ENCODE measurements around the gene LCE2B. TPM values are rescaled to one million over a fixed set of nuclear protein-coding genes. Genes with fewer than 3 reads are reported as not detected.
"Not testable (repeated sequence)": the region's sequence is repeated elsewhere in the genome, so short reads cannot be mapped to it uniquely, and the experiment has no call there.

The LCE2B gene, protein sequence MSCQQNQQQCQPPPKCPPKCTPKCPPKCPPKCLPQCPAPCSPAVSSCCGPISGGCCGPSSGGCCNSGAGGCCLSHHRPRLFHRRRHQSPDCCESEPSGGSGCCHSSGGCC
- not detected for total RNA-seq

DNA sequence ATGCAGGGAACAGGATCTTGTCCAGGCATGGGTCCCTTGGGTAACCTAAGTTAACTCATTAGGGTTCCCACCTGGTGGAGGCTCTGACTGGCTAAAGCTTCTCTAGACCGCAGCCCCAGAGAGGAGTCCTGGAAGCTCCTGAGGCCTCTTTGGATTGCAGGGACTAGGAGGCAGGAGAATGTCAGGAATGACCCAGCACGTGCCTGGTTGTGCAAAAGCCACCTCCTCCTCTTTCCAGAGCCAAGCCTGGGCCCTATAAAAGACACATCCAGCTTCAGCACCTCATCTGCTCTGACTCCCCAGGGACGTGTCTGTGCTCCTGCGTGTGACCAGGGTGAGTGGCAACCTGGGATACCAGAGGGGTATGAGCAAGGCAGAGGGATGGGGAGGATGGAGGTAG is at the start of gene LCE2B:
TSS of gene LCE2B (plus strand) at position 301 of the 400 bp plus-strand sequence. CDS start 721 bp downstream, outside the sequence.
- H3K4me3 Mint-ChIP-seq; H3K9me3 Mint-ChIP-seq (ENCODE audit: insufficient read depth); H3K27ac Mint-ChIP-seq; H3K4me1 Mint-ChIP-seq (ENCODE audit: low read depth); POLR2A ChIA-PET; H3K36me3 Mint-ChIP-seq (ENCODE audit: low read depth); DNase-seq; H3K27me3 Mint-ChIP-seq (ENCODE audit: low read depth); ATAC-seq; CTCF ChIA-PET: not testable (repeated sequence)

DNA sequence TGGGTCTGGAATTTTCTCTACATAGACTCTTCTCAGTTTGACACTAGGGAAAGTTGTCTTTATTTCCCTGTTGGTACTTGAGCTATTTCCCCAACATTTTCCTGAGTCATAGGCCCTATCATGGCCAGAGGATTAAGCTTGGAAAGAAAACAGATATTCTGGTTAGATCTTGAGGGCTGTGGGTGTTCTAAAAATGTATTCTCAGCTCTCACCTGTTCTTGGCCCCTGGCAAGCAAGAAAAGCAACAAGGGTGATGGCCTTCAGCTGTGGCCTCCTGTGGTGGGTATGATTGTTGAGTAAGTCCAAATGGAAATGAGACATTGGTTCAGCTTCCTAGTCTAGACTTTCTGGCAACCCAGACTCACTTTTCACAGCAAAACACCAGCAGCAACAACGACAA is 45.6 kb upstream of the LCE2B start:
- H3K4me3 Mint-ChIP-seq = no peak overlapping the region
- no peaks in the 10 kb centered on the region for H3K9me3 Mint-ChIP-seq (ENCODE audit: insufficient read depth)
- no peaks in the 10 kb centered on the region for H3K4me1 Mint-ChIP-seq (ENCODE audit: low read depth)
- ChIA-PET CTCF (no interaction called here), POLR2A (no interaction called here)
- peaks cover 3% of the 10 kb centered on the region for H3K27me3 Mint-ChIP-seq (ENCODE audit: low read depth)
- DNase-seq (no peak), ATAC-seq (no peak)
- no peak overlapping the region for H3K27ac Mint-ChIP-seq
- no peaks in the 10 kb centered on the region for H3K36me3 Mint-ChIP-seq (ENCODE audit: low read depth)

GRCh38 chr1:152643945-152644344 is 42.0 kb upstream of the LCE2B start:
- Mint-ChIP-seq H3K4me3 (no peak overlapping the region), H3K4me1 (ENCODE audit: low read depth) (no peaks in the 10 kb centered on the region), H3K27ac (no peak overlapping the region), H3K27me3 (ENCODE audit: low read depth) (peaks cover 4% of the 10 kb centered on the region), H3K9me3 (ENCODE audit: insufficient read depth) (no peaks in the 10 kb centered on the region), H3K36me3 (ENCODE audit: low read depth) (no peaks in the 10 kb centered on the region)
- DNase-seq = no peak
- ATAC-seq = no peak
- ChIA-PET POLR2A (no interaction called here), CTCF (interaction anchor here (2.5 kb wide), 1 partner anchor 10 kb away, joined by 12 read pairs; no protein-coding TSS in a partner anchor)

- CTCF ChIA-PET = no interaction called here
- ATAC-seq (no peak), DNase-seq (no peak)
- no peaks in the 10 kb centered on the region for H3K4me1 Mint-ChIP-seq (ENCODE audit: low read depth)
- H3K9me3 Mint-ChIP-seq (ENCODE audit: insufficient read depth) = no peaks in the 10 kb centered on the region
- no peak overlapping the region for H3K27ac Mint-ChIP-seq
- no peaks in the 10 kb centered on the region for H3K36me3 Mint-ChIP-seq (ENCODE audit: low read depth)
- H3K27me3 Mint-ChIP-seq (ENCODE audit: low read depth) = peaks cover 5% of the 10 kb centered on the region
- no peak overlapping the region for H3K4me3 Mint-ChIP-seq
- POLR2A ChIA-PET = no interaction called here
Observed at GRCh38 chr1:152645146-152645545, 40.8 kb upstream of the LCE2B start.

DNA sequence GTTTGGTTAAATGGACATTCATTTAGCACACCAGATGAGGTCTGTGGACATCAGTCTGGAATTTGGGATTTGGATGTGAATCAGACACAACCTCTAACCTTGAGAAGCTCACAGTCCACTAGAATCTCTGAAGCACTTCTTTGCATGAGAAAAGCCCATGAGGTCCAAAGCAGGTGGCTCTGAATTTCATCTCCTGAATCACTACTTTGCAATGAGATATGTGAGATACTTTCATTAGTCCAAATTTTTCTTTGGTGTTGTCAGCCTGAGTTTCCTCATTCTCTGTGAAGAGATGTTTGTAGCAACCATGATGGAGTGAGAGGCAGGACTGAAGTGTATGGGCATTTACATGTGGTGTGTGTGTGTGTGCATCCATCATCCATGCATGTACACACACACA is 39.3 kb upstream of the LCE2B start:
- ChIA-PET POLR2A (no interaction called here), CTCF (no interaction called here)
- DNase-seq (no peak), ATAC-seq (no peak)
- H3K4me1 Mint-ChIP-seq (ENCODE audit: low read depth) = no peaks in the 10 kb centered on the region
- H3K4me3 Mint-ChIP-seq = no peak overlapping the region
- no peaks in the 10 kb centered on the region for H3K36me3 Mint-ChIP-seq (ENCODE audit: low read depth)
- no peaks in the 10 kb centered on the region for H3K9me3 Mint-ChIP-seq (ENCODE audit: insufficient read depth)
- peaks cover 12% of the 10 kb centered on the region for H3K27me3 Mint-ChIP-seq (ENCODE audit: low read depth)
- no peak overlapping the region for H3K27ac Mint-ChIP-seq

GRCh38 chr1:152654110-152654509 is 31.8 kb upstream of the LCE2B start:
- peaks cover 22% of the 10 kb centered on the region for H3K27me3 Mint-ChIP-seq (ENCODE audit: low read depth)

DNA sequence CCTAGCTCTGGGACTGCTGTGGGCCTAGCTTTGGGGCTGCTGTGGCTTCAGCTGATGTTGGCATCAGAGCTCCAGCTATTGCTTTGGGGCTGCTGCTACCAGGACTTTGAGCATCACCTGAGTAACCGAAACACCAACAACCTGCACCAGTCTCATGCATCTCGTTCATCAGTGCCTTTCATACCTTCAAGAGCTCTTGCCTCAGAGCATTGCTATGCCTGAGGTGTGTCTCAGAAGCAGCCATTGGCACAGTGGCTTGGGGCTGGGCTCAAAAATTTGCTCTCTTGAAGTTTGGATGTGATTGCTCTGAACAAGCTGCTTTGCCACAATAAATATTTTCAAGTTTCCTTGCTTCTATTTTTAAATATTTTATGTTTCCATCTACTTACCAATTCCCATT is 29.5 kb upstream of the LCE2B start:
- Mint-ChIP-seq H3K4me3 (no peak overlapping the region), H3K36me3 (ENCODE audit: low read depth) (no peaks in the 10 kb centered on the region), H3K4me1 (ENCODE audit: low read depth) (peaks cover 3% of the 10 kb centered on the region), H3K27ac (no peak overlapping the region), H3K9me3 (ENCODE audit: insufficient read depth) (no peaks in the 10 kb centered on the region), H3K27me3 (ENCODE audit: low read depth) (peaks cover 22% of the 10 kb centered on the region)
- ChIA-PET CTCF (interaction anchor here (1.3 kb wide), 1 partner anchor 197 kb away, joined by 3 read pairs; no protein-coding TSS in a partner anchor), POLR2A (no interaction called here)
- DNase-seq = no peak
- no peak for ATAC-seq

More at GRCh38 chr1:152654110-152654509, 31.8 kb upstream of the LCE2B start:
- CTCF ChIA-PET = interaction anchor here (0.7 to 2.0 kb wide), 9 partner anchors 10 to 575 kb away, joined by 3 to 16 read pairs (median 3); partner anchors contain the start of gene LCE2D
- no peak overlapping the region for H3K27ac Mint-ChIP-seq
- no peak overlapping the region for H3K4me3 Mint-ChIP-seq
- ATAC-seq = peak; percentile 61
- peaks cover 3% of the 10 kb centered on the region for H3K4me1 Mint-ChIP-seq (ENCODE audit: low read depth)
- no peaks in the 10 kb centered on the region for H3K9me3 Mint-ChIP-seq (ENCODE audit: insufficient read depth)
- POLR2A ChIA-PET = interaction anchor here (0.5 kb wide), 1 partner anchor 110 kb away, joined by 3 read pairs; no protein-coding TSS in a partner anchor
- H3K36me3 Mint-ChIP-seq (ENCODE audit: low read depth) = no peaks in the 10 kb centered on the region
- DNase-seq = peak; percentile 71

- DNase-seq = no peak
- H3K36me3 Mint-ChIP-seq (ENCODE audit: low read depth) = no peaks in the 10 kb centered on the region
- ChIA-PET CTCF (no interaction called here), POLR2A (no interaction called here)
- H3K4me3 Mint-ChIP-seq = no peak overlapping the region
- H3K27me3 Mint-ChIP-seq (ENCODE audit: low read depth) = peaks cover 15% of the 10 kb centered on the region
- no peak for ATAC-seq
- H3K9me3 Mint-ChIP-seq (ENCODE audit: insufficient read depth) = no peaks in the 10 kb centered on the region
- H3K27ac Mint-ChIP-seq = no peak overlapping the region
- peaks cover 3% of the 10 kb centered on the region for H3K4me1 Mint-ChIP-seq (ENCODE audit: low read depth)
Observed at GRCh38 chr1:152657677-152658076, 28.2 kb upstream of the LCE2B start.

GRCh38 chr1:152658649-152659048 is 27.3 kb upstream of the LCE2B start:
- Mint-ChIP-seq H3K36me3 (ENCODE audit: low read depth) (no peaks in the 10 kb centered on the region), H3K27ac (no peak overlapping the region), H3K4me3 (no peak overlapping the region), H3K9me3 (ENCODE audit: insufficient read depth) (no peaks in the 10 kb centered on the region), H3K4me1 (ENCODE audit: low read depth) (peaks cover 3% of the 10 kb centered on the region), H3K27me3 (ENCODE audit: low read depth) (peaks cover 14% of the 10 kb centered on the region)
- POLR2A ChIA-PET = no interaction called here
- ATAC-seq (no peak), DNase-seq (no peak)
- CTCF ChIA-PET = no interaction called here

DNA sequence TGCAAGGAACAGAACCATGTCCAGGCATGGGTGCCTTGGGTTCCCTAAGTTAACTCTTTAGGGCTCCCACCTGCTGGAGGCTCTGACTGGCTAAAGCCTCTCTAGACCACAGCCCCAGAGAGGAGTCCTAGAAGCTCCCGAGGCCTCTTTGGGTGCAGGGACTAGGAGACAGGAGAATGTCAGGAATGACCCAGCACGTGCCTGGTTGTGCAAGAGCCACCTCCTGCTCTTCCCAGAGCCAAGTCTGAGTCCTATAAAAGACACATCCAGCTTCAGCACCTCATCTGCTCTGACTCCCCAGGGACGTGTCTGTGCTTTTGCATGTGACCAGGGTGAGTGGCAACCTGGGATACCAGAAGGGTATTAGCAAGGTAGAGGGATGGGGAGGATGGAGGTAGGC is 22.8 kb upstream of the LCE2B start, which contains the start of gene LCE2D:
TSS of gene LCE2D (plus strand) at position 283 of the 400 bp plus-strand sequence. CDS start 726 bp downstream, outside the sequence.
- Mint-ChIP-seq H3K27ac (no peak within 1 kb of the TSS), H3K9me3 (ENCODE audit: insufficient read depth) (no peaks in the 10 kb centered on the region), H3K4me1 (ENCODE audit: low read depth) (no peaks in the 10 kb centered on the region), H3K4me3 (no peak within 1 kb of the TSS), H3K36me3 (ENCODE audit: low read depth) (no peaks in the 10 kb centered on the region), H3K27me3 (ENCODE audit: low read depth) (peaks cover 10% of the 10 kb centered on the region)
- ChIA-PET POLR2A (no interaction called here), CTCF (interaction anchor here (3.8 kb wide), 1 partner anchor 9 kb away, joined by 16 read pairs; no protein-coding TSS in a partner anchor)
- DNase-seq = no peak
- ATAC-seq = no peak

DNA sequence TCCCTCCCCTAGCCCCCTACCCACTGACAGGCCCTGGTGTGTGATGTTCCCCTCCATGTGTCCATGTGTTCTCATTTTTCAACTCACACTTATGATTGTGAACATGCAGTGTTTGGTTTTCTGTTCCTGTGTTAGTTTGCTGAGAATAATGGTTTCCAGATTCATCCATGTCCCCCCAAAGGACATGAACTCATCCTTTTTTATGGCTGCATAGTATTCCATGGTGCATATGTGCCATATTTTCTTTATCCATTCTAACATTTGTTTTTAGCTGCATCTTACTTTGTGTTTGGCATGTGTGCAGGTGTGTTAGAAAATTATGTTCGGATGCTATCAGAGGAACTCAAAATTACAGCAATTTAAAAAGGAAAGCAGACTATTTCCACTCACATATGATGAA is 19.8 kb upstream of the LCE2B start:
- H3K4me3 Mint-ChIP-seq, CTCF ChIA-PET: not testable (repeated sequence)

DNA sequence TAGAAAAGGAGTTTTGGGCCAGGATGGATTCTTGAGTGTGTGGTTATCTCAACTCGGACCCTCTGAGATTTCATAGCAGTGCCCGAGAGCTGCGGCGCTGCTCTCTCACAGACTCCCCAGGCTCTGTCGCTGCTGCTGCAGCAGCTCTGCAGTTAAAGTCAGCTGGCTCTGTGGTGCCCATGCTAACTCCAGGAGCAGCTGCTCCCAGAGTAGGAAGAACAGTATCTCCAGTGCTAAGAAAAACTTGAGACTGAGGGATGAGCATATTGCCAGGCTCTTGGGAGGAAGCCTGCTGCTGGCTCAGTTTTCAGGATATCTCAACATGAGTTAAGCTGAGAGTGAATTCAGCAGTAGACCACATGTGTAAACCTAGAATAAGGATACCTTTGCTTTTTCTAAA is 18.3 kb upstream of the LCE2B start:
- no peaks in the 10 kb centered on the region for H3K36me3 Mint-ChIP-seq (ENCODE audit: low read depth)
- H3K4me3 Mint-ChIP-seq = no peak overlapping the region
- ChIA-PET POLR2A (no interaction called here), CTCF (no interaction called here)
- no peaks in the 10 kb centered on the region for H3K4me1 Mint-ChIP-seq (ENCODE audit: low read depth)
- ATAC-seq (no peak), DNase-seq (no peak)
- peaks cover 7% of the 10 kb centered on the region for H3K27me3 Mint-ChIP-seq (ENCODE audit: low read depth)
- no peaks in the 10 kb centered on the region for H3K9me3 Mint-ChIP-seq (ENCODE audit: insufficient read depth)
- no peak overlapping the region for H3K27ac Mint-ChIP-seq

More for the DNA sequence above, 19.8 kb upstream of the LCE2B start:
- H3K27me3 Mint-ChIP-seq (ENCODE audit: low read depth); DNase-seq; H3K9me3 Mint-ChIP-seq (ENCODE audit: insufficient read depth); H3K4me1 Mint-ChIP-seq (ENCODE audit: low read depth); H3K36me3 Mint-ChIP-seq (ENCODE audit: low read depth); ATAC-seq; H3K27ac Mint-ChIP-seq; POLR2A ChIA-PET: not testable (repeated sequence)

- H3K9me3 Mint-ChIP-seq (ENCODE audit: insufficient read depth) = no peaks in the 10 kb centered on the region
- DNase-seq (no peak), ATAC-seq (no peak)
- H3K27ac Mint-ChIP-seq = no peak overlapping the region
- peaks cover 5% of the 10 kb centered on the region for H3K27me3 Mint-ChIP-seq (ENCODE audit: low read depth)
- no peaks in the 10 kb centered on the region for H3K4me1 Mint-ChIP-seq (ENCODE audit: low read depth)
- CTCF ChIA-PET = no interaction called here
- H3K4me3 Mint-ChIP-seq = no peak overlapping the region
- no peaks in the 10 kb centered on the region for H3K36me3 Mint-ChIP-seq (ENCODE audit: low read depth)
- POLR2A ChIA-PET = no interaction called here
Observed at GRCh38 chr1:152673016-152673415, 12.9 kb upstream of the LCE2B start.

Data from activated CD8-positive, alpha-beta T cell treated with anti-CD3 and anti-CD28 coated beads, Interleukin-2, amount 10 ng/mL, durations not matched to agents 7 days and 5 days (primary cell).